Body of pancreas (tissue), 4 donors: ENCODE measurements around the gene ARAP1.

Experiments
- CTCF ChIP-seq, 7 experiments: fragments of 450-650 bp in 4 of 7; fragments of 200-600 bp in 3 of 7; sonication (generic) in 3 of 7; IDR thresholded peaks; one replicate each; pipeline ENCODE4 v1.5.1; 2016 to 2019; ENCODE audit warnings: antibody characterized with exemption in 7 of 7
- POLR2A ChIP-seq, 3 donors: fragments of 450-650 bp; IDR thresholded peaks; one replicate each; pipeline ENCODE4 v1.6.1; 2016; ENCODE audit warnings: antibody characterized with exemption in 3 of 3, mild to moderate bottlenecking in 2 of 3

- no peak for TF ChIP-seq POLR2A (IDR thresholded peaks at IDR 0.05)
- TF ChIP-seq CTCF (IDR thresholded peaks at IDR 0.05): no peak
Measured at GRCh38 chr11:72676861-72677341, 75.3 kb downstream of the ARAP1 start.
